GM10248 (cell line): ENCODE results near the gene CACNA1C.

Source experiments
- CTCF ChIA-PET: fragments of 300-600 bp; sonication (Branson Sonifier 250); formaldehyde crosslinking; extraction: SDS; loops from one replicate; lab custom pipeline; 2021; ENCODE audit warnings: antibody characterized with exemption; lab: Yijun Ruan, JAX
- POLR2A ChIA-PET: fragments of 350-650 bp; sonication (Branson Sonifier 250); formaldehyde crosslinking; extraction: SDS; loops from one replicate; lab custom pipeline; 2020; ENCODE audit warnings: antibody characterized with exemption; lab: Yijun Ruan, JAX
- DNase-seq: peaks from one replicate; pipeline ENCODE4 v3.0.0; 2012; ENCODE audit errors: extremely low spot score
- CTCF ChIP-seq: IDR thresholded peaks from 2 replicates; pipeline ENCODE4 v1.5.1; 2012; ENCODE audit warnings: mild to moderate bottlenecking, low read depth; ENCODE audit errors: extremely low read depth, missing control alignments, control extremely low read depth

The CACNA1C gene

GRCh38 chr12:2092890-2093289 is 40.1 kb downstream of the CACNA1C start:
- DNase-seq = no peak
- ChIA-PET CTCF (no interaction called here), POLR2A (no interaction called here)
- no peak for TF ChIP-seq CTCF

DNA sequence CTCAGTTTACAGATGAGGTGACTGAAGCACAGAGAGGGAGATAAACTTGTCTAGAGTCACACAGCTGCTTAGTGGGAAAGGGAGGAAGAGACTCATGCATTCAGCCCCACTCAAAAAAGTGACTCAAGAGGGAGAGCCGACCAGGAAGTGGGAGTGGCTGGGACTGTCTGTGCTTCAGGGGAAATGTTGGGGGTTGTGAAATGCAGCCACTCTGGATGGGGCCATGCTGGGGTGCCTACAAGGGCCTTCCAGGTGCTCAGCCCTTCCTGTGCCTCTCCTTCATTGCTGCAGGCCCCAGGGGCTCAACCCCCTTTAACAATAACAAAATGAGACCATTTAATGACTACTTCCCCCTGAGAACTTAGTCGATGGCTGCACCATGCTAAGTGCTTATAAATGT is 41.8 kb downstream of the CACNA1C start:
- CTCF ChIA-PET = no interaction called here
- POLR2A ChIA-PET = no interaction called here
- TF ChIP-seq CTCF = no peak
- no peak for DNase-seq

DNA sequence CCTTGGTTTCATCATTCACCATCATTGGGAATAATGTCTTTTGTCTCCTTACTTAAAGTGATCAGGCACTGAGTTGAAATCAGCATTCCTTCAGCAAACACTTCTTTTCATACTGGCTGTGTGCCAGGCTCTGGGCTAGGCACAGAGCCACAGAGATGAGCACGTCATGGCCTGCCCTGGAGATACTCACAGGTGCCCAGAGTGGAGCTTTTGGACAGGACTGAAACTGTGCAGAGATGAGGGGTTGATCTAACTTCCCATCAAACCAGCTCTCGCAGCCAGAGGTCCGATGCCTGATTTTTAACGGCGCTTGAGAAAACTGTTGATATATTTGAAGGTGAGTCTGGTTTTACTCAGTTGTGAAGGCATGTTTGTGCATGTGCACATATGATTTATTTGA is 43.1 kb downstream of the CACNA1C start:
- CTCF ChIA-PET = no interaction called here
- POLR2A ChIA-PET = no interaction called here
- DNase-seq = no peak
- no peak for TF ChIP-seq CTCF

DNA sequence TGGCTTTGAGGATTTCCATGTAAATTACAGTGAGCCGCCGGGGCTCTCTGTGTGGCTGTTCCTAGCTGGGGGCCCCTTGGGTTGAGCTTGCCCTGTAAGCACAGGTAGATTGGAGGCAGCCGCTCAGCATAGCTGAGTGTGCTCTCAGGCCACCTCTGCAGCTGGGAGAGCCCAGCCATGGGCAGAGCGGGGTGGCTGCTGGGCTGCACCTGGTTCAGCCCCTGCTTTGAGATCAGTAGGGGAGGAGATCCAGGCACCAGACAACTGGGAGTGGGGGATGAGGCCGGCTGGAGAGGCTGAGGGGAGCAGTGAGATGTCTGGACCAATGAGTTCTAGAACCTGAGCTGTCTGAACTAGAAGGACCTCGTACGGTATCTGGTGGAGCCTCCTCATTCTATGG is 44.8 kb downstream of the CACNA1C start:
- CTCF ChIA-PET = no interaction called here
- no peak for TF ChIP-seq CTCF
- POLR2A ChIA-PET = no interaction called here

GRCh38 chr12:2098852-2099251 is 46.1 kb downstream of the CACNA1C start:
- ChIA-PET CTCF (no interaction called here), POLR2A (no interaction called here)
- DNase-seq = no peak
- no peak for TF ChIP-seq CTCF

More for the DNA sequence above, 44.8 kb downstream of the CACNA1C start:
- no peak for DNase-seq

- no peak for DNase-seq
- ChIA-PET POLR2A (no interaction called here), CTCF (no interaction called here)
- TF ChIP-seq CTCF = no peak
These were observed 46.8 kb downstream of the CACNA1C start for GRCh38 chr12:2099595-2099994.

DNA sequence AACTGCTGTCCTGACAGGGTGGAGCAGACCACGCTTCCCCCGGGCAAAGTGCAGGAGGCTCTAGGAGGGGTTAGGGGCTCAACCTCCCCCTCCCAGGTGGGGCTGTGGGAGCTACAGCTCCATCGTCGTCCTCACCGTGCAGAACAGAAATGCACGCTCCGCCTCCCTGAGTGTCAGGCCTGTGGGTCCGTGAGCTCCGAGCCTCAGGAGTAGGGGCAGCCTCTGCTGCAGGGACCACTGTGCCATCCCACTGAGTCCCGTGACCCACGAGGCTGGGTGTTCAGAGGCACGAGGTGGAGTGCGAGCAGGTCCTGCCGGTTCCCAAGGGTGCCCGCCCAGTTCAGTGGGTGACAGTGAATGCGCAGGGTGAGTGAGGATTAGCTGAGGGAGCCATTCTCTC is 48.6 kb downstream of the CACNA1C start:
- no peak for TF ChIP-seq CTCF
- CTCF ChIA-PET = no interaction called here
- POLR2A ChIA-PET = no interaction called here
- DNase-seq = no peak
